H9 (cell line): ENCODE data around the gene SRGAP3. TPM values are rescaled to one million over a fixed set of nuclear protein-coding genes. Genes with fewer than 3 reads are reported as not detected.
A peak's percentile ranks its signal among the peaks of the same experiment; 100 is the strongest.

ENCODE experiments used
- DNase-seq: peaks from one replicate; pipeline ENCODE4 v3.0.0-alpha.2; 2017
- H2AFZ ChIP-seq: one replicate; pipeline ENCODE4 v1.6.1; 2013; ENCODE audit warnings: mild to moderate bottlenecking, low read length, control low read depth, moderate library complexity
- H2AK5ac ChIP-seq: 2 replicates; pipeline ENCODE4 v1.6.1; 2013; ENCODE audit warnings: low read length, control low read depth, mixed read lengths; ENCODE audit not compliant: insufficient read length
- H2BK120ac ChIP-seq: one replicate; pipeline ENCODE4 v1.6.1; 2013; ENCODE audit warnings: low read depth, mild to moderate bottlenecking, low read length, control low read depth, inconsistent platforms; ENCODE audit not compliant: poor library complexity, severe bottlenecking
- H2BK12ac ChIP-seq: 2 replicates; pipeline ENCODE4 v1.6.1; 2013; ENCODE audit warnings: low read length, control low read depth, mixed read lengths, low read depth; ENCODE audit not compliant: insufficient read length
- H2BK15ac ChIP-seq: 2 replicates; pipeline ENCODE4 v1.6.1; 2013; ENCODE audit warnings: low read depth, low read length, control low read depth
- H2BK20ac ChIP-seq: one replicate; pipeline ENCODE4 v1.6.1; 2013; ENCODE audit warnings: low read depth, mild to moderate bottlenecking, low read length, control low read depth, inconsistent platforms; ENCODE audit not compliant: poor library complexity, severe bottlenecking
- H2BK5ac ChIP-seq: 2 replicates; pipeline ENCODE4 v1.6.1; 2013; ENCODE audit warnings: low read length, control low read depth, mixed read lengths; ENCODE audit not compliant: insufficient read length
- H3K14ac ChIP-seq: 2 replicates; pipeline ENCODE4 v1.6.1; 2013; ENCODE audit warnings: low read length, control low read depth; ENCODE audit not compliant: insufficient read depth
- H3K18ac ChIP-seq: 2 replicates; pipeline ENCODE4 v1.6.1; 2013; ENCODE audit warnings: low read depth, mild to moderate bottlenecking, mixed read lengths, low read length, control low read depth; ENCODE audit not compliant: insufficient read length
- H3K23ac ChIP-seq: 2 replicates; pipeline ENCODE4 v1.6.1; 2013; ENCODE audit warnings: low read length, control low read depth, mixed read lengths, low read depth; ENCODE audit not compliant: insufficient read length
- H3K23me2 ChIP-seq: 2 replicates; pipeline ENCODE4 v1.6.1; 2013; ENCODE audit warnings: low read depth, mild to moderate bottlenecking, mixed read lengths, low read length, control low read depth; ENCODE audit not compliant: insufficient read length, poor library complexity, severe bottlenecking
- H3K27ac ChIP-seq: 2 replicates; pipeline ENCODE4 v1.5.1; 2013; ENCODE audit warnings: low read length, control low read depth, mixed read lengths, low read depth; ENCODE audit not compliant: insufficient read length
- H3K27me3 ChIP-seq: 2 replicates; pipeline ENCODE4 v1.6.1; 2013; ENCODE audit warnings: low read length, control low read depth, inconsistent platforms; ENCODE audit not compliant: insufficient read depth
- H3K4ac ChIP-seq: 2 replicates; pipeline ENCODE4 v1.6.1; 2013; ENCODE audit warnings: low read depth, mild to moderate bottlenecking, control low read depth, inconsistent platforms, low read length, moderate library complexity
- H3K4me1 ChIP-seq: 2 replicates; pipeline ENCODE4 v1.6.1; 2013; ENCODE audit warnings: low read length, control low read depth, inconsistent platforms; ENCODE audit not compliant: insufficient read depth
- H3K4me2 ChIP-seq: 2 replicates; pipeline ENCODE4 v1.6.1; 2013; ENCODE audit warnings: low read length, control low read depth, mixed read lengths; ENCODE audit not compliant: insufficient read length, insufficient read depth
- H3K56ac ChIP-seq: 2 replicates; pipeline ENCODE4 v1.6.1; 2013; ENCODE audit warnings: low read depth, mild to moderate bottlenecking, mixed read lengths, low read length, control low read depth; ENCODE audit not compliant: insufficient read length
- H3K79me1 ChIP-seq: 2 replicates; pipeline ENCODE4 v1.6.1; 2013; ENCODE audit warnings: low read depth, mild to moderate bottlenecking, moderate library complexity, low read length, control low read depth, inconsistent platforms; ENCODE audit not compliant: insufficient read depth, poor library complexity, severe bottlenecking
- H3K79me2 ChIP-seq: 2 replicates; pipeline ENCODE4 v1.6.1; 2013; ENCODE audit warnings: low read length, control low read depth, inconsistent platforms; ENCODE audit not compliant: insufficient read depth
- H3K9ac ChIP-seq: 2 replicates; pipeline ENCODE4 v1.6.1; 2013; ENCODE audit warnings: low read length, control low read depth, mixed read lengths; ENCODE audit not compliant: insufficient read length; ENCODE audit errors: extremely low read depth
- H3K9me3 ChIP-seq: one replicate; pipeline ENCODE4 v1.6.1; 2013; ENCODE audit warnings: low read depth, low read length, inconsistent platforms; ENCODE audit not compliant: control insufficient read depth
- H3T11ph ChIP-seq: one replicate; pipeline ENCODE4 v1.6.1; 2013; ENCODE audit warnings: mild to moderate bottlenecking, low read length, control low read depth, inconsistent platforms
- H4K20me1 ChIP-seq: one replicate; pipeline ENCODE4 v1.6.1; 2013; ENCODE audit not compliant: control insufficient read depth, insufficient read length, insufficient read depth
- H4K5ac ChIP-seq: 2 replicates; pipeline ENCODE4 v1.6.1; 2013; ENCODE audit warnings: low read depth, mild to moderate bottlenecking, mixed read lengths, low read length, control low read depth; ENCODE audit not compliant: insufficient read length
- H4K8ac ChIP-seq: replicated peaks from 2 replicates; pipeline ENCODE4 v1.6.1; 2013; ENCODE audit warnings: low read length, control low read depth, mixed read lengths, low read depth; ENCODE audit not compliant: insufficient read length
- H4K91ac ChIP-seq: 2 replicates; pipeline ENCODE4 v1.6.1; 2013; ENCODE audit warnings: low read depth, mild to moderate bottlenecking, moderate library complexity, mixed read lengths, low read length, control low read depth; ENCODE audit not compliant: insufficient read length
- H3K27ac Mint-ChIP-seq, 3 experiments: 2 replicates in 2 of 3; 3 replicates in 1 of 3; pipeline ENCODE4 v1.8.0; 2020 to 2021; ENCODE audit warnings: mixed read lengths in 3 of 3, mild to moderate bottlenecking in 1 of 3, moderate library complexity in 1 of 3
- H3K27me3 Mint-ChIP-seq: 2 replicates; pipeline ENCODE4 v1.8.0; 2021; ENCODE audit warnings: low read depth, mild to moderate bottlenecking, moderate library complexity, mixed read lengths
- H3K36me3 Mint-ChIP-seq, 3 experiments: 2 replicates in 2 of 3; 3 replicates in 1 of 3; pipeline ENCODE4 v1.8.0; 2020 to 2021; ENCODE audit warnings: low read depth in 3 of 3, mixed read lengths in 3 of 3; ENCODE audit not compliant: insufficient read depth in 1 of 3
- H3K4me1 Mint-ChIP-seq, 2 experiments: 2 replicates each; pipeline ENCODE4 v1.8.0; 2020; ENCODE audit warnings: mixed read lengths in 2 of 2
- H3K4me3 Mint-ChIP-seq, 2 experiments: 2 replicates in 1 of 2; 3 replicates in 1 of 2; pipeline ENCODE4 v1.8.0; 2020 to 2021; ENCODE audit warnings: mild to moderate bottlenecking in 2 of 2, mixed read lengths in 2 of 2, moderate library complexity in 1 of 2
- H3K9me3 Mint-ChIP-seq, 2 experiments: 2 replicates in 1 of 2; 3 replicates in 1 of 2; pipeline ENCODE4 v1.8.0; 2020; ENCODE audit warnings: mild to moderate bottlenecking in 2 of 2, mixed read lengths in 2 of 2, moderate library complexity in 1 of 2
- WGBS: extraction: QIAGEN DNeasy Blood & Tissue Kit; methylation state at CpG from one replicate; pipeline ENCODE4 v1.1.7; 2013; ENCODE audit warnings: missing lambda C conversion rate, low lambda C conversion rate, mixed read lengths; ENCODE audit not compliant: insufficient read length; ENCODE audit errors: extremely low coverage; 5-methylcytosine and 5-hydroxymethylcytosine counted together
- total RNA-seq: library from RNA; stranded (reverse); gene quantifications from 2 replicates; pipeline ENCODE4 v1.2.1, GENCODE V29; 2021
- TF ChIP-seq, protein P1 (sequence below): fragments of 200-600 bp; sonication (generic); conservative IDR thresholded peaks from 3 replicates; pipeline ENCODE4 v1.8.0; 2021; ENCODE audit warnings: antibody characterized with exemption, mild to moderate bottlenecking

The SRGAP3 gene
- total RNA-seq, 1 experiment from 2014 or later, result 3.4 TPM

- Histone ChIP-seq H2BK20ac (no peak overlapping the region), H4K91ac (no peak overlapping the region), H3K23ac (no peak overlapping the region), H3K23me2 (no peaks in the 10 kb centered on the region), H4K8ac (no peak overlapping the region), H2BK15ac (no peak overlapping the region), H2BK12ac (no peak overlapping the region), H2BK120ac (no peak overlapping the region), H3T11ph (no peak overlapping the region), H4K20me1 (no peaks in the 10 kb centered on the region), H3K79me2 (no peaks in the 10 kb centered on the region), H3K18ac (no peak overlapping the region), H3K27ac (no peak overlapping the region), H2BK5ac (no peak overlapping the region), H3K9ac (no peak overlapping the region), H2AK5ac (no peak overlapping the region), H3K4me1 (peaks cover 16% of the 10 kb centered on the region; the same call in 1 of the 2 replicates), H3K56ac (no peak overlapping the region), H3K4ac (no peak overlapping the region), H3K27me3 (no peaks in the 10 kb centered on the region), H3K4me2 (no peak overlapping the region), H4K5ac (no peak overlapping the region), H3K9me3 (no peaks in the 10 kb centered on the region), H3K79me1 (no peaks in the 10 kb centered on the region), H3K14ac (no peak overlapping the region), H2AFZ (no peak overlapping the region)
- WGBS, result no CpG with 5 or more reads among the region's 7 CpGs
- Mint-ChIP-seq H3K27ac (peak overlapping the region in 1 of 3 experiments; percentile 65; a peak in 1 of 7 replicates), H3K4me1 (peaks cover 47 to 68% of the 10 kb centered on the region in 2 experiments), H3K36me3 (no peaks in the 10 kb centered on the region), H3K9me3 (no peaks in the 10 kb centered on the region), H3K4me3 (no peak overlapping the region), H3K27me3 (peaks cover 2% of the 10 kb centered on the region; the same call in 1 of the 2 replicates)
- no peak for DNase-seq
- TF ChIP-seq, protein P1, sequence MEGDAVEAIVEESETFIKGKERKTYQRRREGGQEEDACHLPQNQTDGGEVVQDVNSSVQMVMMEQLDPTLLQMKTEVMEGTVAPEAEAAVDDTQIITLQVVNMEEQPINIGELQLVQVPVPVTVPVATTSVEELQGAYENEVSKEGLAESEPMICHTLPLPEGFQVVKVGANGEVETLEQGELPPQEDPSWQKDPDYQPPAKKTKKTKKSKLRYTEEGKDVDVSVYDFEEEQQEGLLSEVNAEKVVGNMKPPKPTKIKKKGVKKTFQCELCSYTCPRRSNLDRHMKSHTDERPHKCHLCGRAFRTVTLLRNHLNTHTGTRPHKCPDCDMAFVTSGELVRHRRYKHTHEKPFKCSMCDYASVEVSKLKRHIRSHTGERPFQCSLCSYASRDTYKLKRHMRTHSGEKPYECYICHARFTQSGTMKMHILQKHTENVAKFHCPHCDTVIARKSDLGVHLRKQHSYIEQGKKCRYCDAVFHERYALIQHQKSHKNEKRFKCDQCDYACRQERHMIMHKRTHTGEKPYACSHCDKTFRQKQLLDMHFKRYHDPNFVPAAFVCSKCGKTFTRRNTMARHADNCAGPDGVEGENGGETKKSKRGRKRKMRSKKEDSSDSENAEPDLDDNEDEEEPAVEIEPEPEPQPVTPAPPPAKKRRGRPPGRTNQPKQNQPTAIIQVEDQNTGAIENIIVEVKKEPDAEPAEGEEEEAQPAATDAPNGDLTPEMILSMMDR, result no peak
Observed at GRCh38 chr3:9229879-9230278, 19.6 kb downstream of the SRGAP3 start.
